ENCODE data around the gene CRABP2.

The CRABP2 gene

DNA sequence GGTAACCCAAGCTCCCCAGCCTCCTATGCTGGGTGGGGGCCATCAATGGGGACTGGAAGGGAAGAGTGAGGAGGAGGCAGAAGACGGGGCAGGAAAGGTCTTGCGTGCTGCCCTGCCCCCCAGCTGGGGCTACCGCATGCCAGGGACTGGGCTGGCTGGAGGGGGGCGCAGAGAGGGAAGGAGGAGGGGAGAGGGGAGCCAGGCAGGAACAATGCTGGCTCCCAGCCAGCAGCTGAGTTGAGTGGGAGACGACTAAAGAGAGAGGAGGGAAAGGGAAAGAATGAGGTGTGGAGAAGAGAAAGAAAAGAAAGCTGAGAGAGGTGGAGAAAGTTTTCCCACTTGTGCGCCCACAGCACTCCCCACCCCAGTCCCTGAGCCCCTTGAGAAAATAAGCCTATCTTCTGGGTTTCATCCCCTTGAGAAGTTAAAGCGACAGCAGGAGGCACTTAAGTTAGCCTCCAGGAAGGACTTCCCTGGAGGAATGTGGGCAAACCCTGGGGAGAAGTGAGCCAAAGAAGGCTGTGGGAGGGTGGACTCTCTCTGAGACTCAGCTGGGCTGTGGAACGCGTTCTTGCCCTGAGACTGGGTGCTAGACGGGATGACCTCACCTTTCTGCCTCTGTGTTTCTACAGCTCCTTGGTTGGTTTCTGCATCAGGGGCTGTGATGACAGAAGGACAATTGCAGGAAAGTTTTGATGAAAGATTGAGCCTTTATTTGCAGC, 15.3 kb downstream of the CRABP2 start:
- DNase-seq (ENCODE audit: low spot score), result no peak

DNA sequence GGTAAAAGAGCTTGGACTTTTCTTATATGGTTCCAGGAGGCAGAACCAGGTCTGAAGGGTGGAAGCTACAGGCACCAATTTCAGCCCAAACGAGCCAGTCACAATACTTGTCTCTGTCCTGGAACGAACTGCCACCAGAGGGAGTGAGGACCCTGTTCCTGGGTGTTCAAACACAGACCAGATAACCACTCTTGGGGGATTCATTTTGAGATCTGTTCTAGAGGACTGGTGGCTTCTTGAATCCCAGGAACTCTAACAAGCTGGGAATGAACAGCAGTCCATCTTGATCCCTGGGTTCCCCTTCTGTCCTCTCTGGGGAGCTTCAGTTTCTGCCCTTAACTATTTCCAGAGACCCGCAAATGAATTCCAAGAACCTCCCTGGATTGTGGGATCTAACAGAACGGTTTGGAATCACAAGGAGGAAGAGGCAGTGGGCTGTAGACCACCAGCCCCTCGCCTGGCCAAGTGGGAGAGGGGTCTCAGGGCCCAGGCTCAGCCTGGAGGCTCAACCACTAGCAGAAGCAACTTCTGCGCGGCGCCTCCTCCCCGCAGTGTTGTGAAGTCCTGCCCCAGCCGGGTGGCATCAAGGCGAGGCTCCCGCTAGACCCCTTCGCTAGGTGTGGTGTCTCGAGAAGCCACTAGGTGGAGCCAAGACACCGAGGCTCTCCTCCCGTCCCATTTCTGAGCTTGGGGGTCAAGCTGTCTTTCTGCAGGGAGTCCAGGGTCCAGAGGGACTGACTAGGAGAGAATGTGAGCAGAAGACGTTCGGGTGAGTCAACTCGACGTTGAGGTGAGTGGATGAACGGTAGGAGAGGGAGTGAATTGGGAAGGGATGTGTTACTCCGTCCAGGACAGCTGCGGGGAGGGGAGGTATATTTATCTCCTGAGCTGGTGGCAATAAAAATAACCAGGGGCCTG, 16.1 kb downstream of the CRABP2 start:
- DNase-seq (ENCODE audit: low spot score), result peak; percentile 79

DNA sequence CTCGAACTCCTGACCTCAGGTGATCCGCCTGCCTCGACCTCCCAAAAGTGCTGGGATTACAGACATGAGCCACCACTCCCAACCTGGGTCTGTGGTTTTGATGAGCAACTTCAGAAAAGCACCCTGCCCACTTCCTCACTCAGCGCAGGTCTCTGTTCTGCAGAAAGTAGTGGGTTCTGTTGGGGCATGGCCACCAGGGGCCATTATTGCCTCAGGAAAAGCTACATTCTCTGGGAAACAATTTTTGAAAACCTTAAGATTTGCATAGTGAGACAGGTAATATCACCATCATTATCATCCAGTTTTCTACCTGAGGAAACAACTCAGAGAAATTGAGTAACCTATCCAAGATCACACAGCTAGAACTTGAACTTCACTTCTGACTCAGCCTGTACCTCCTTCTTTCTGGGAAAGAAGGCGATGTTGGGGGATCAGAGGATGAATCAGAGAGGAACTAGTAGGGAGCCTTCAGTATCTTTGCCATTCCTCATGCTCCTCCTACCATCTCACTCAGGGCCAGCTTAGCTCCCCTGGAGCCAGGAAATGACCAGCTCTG, 21.1 kb downstream of the CRABP2 start:
- DNase-seq (ENCODE audit: low spot score), result no peak

DNA sequence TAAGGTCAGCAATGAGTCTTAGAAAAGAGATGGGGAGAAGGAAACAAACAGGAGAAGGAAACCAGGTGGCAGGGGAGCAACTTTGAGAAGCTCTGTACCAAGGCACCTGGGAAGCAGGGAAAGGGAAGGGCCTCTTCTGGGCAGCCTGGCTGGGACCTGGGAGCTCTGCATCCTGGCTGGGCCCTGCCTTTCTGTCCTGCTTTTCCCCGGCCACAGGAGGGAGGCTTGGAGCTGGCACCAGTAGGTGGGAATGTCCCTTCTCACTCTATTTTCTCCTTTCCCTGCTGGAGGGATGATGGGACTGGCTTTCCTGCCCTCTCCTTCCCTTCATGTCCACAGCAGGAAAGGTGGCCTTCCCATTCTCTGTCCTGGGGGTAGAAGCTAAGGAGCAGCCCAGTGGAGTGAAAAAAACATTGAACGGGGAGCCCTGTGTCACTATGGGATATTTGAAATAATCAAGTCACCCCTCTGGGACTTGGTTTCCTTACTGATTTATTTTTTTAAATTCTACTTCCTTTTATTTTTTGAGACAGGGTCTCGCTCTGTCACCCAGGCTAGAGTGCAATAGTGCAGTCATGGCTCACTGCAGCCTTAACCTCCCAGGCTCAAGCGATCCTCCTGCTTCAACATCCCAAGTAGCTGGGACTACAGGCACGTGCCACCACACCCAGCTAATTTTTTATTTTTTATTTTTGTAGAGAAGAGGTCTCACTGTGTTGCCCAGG, 23.1 kb downstream of the CRABP2 start:
- no peak for DNase-seq (ENCODE audit: low spot score)

DNA sequence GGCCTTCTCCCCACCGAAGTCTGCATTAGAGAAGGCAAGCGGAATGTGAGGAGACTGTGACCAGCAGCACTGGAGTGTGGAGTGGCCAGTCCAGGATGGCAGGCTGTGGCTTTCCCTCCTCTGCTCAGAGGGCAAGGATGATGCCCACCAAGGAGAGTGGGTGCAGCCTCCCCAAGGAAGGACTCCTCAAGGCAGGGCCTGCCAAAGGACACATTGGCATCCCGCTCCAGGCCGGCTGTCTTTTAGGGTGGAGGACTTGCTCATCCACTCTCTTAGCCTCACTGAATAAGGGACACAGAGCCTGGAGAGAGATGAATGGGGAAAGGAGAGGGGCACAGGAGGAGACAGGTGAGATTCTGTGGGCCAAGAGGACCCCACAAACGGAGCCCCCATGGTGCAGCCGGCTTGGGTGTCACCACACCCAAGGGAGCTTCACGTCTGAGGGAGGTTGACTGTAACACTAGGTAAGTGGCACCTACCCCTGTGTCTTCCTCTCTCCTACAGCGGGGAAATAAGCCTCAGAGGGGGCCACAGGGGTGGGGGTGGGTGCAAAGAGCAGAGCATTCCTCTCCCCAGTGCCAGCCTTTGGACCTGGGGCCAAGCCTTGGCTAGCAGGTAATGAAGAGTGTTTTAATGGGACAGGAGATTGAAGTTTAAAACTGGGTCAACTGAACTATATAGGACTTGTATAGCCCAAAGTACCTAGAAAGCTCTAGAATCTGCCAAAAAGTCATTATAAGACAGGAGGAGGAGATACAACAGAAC, 24.0 kb downstream of the CRABP2 start:
- DNase-seq (ENCODE audit: low spot score), result no peak

DNA sequence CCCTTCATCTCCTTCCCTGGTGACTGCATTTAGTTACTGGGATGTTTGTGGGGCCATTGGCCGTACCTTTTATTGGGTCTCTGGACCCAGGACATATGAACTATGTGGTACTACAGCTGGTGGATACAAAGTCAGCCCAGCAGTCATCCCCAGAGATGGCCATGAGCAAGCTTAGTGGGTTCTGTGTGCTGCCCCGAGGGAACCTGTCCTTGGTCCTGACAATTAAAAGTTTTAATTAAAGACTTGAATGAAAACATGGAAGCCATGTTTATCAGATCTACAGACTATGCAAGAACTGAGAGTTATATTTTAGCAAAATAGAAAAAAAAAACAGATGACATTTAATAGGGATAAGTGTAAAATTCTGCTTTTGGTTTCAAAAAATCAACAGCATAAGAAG, 25.3 kb downstream of the CRABP2 start:
- DNase-seq (ENCODE audit: low spot score), result no peak

DNA sequence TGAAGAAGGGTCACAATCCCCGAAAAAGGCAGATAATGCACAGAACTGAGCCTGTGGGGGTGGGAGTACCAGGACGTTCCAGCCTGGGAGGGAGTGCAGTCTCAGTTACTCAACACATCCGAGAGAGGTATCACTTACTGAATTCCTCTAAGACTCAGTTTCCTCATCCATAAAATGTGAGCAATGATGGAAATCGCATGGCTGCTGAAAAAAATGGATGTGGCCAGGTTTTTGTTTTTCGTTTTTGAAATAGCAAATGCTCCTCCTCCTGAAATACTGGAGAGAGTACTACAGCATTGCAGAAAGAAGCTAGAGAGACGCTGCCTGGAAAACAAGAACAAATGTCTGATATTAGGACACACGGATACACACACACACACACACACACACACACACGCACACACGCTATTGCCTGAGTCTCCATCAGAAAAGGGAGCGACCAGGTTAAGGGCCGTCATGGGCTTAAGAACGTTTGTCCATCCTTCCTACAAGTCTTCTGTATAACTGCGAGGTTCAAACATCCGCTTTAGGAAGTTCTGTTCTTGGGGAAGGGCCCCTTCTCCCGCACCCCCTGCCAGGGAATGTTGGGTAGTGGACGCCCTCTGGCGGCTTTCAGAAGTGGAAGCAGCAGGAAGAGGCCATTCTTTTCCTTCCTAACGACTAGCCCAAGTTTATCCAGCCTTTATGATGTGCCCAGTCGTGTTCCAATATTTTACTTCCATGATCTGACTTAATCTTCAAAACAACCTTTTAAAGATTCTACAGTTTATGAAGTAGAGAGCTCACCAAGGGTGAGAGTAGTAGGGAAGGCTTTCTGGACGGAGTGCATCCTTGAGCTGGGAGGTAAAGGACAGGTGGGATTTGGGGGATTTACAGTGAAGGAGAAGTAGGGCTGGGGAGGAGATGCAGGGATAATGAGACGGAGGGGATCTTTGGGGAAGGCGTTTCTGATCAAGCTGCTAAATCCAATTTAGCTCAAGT, 27.5 kb downstream of the CRABP2 start:
- no peak for DNase-seq (ENCODE audit: low spot score)

DNA sequence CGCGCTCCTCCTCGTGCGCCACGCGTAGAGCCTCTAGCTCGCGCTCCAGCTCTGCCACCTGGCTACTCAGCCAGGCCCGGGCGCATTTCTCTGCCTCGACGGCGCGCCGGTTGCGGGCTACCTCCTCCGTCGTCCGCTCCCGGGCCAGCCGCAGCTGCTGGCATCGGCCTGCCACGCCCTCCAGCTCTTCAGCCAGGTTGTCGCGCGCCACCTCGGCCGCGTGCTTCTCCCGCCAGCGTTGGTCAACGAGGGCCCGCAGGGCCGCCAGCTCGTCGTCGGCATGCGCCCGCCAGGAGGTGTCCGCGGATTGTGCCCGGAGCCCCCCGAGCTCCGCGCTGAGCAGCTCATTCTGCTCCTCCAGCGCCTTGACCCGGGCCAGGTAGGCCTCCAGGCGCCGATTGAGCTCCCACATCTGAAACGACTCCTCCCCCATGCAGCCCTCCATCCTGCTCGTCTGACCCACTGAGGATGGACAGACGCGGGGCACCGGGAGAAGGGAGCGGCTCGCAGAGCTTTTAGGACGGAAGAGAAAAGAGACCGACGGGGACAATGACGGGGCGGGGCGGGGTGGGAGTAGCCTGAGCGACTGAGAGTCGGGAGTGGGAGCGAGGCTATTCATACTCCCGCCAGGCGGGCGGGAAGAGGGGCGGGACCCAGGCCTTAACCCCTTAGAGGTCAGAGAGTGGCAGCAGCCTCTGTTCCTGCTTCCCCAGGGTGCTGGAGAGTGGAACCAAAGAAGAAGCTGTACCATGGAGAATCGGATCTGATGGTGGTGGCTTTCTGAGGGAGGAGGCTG, 28.4 kb downstream of the CRABP2 start, which contains the start of gene NES:
Gene NES, minus strand, starts transcription at position 588 of the 796 bp plus-strand sequence. Its CDS starts 143 bp downstream, at position 445.
- peak; percentile 92 for DNase-seq (ENCODE audit: low spot score)

DNA sequence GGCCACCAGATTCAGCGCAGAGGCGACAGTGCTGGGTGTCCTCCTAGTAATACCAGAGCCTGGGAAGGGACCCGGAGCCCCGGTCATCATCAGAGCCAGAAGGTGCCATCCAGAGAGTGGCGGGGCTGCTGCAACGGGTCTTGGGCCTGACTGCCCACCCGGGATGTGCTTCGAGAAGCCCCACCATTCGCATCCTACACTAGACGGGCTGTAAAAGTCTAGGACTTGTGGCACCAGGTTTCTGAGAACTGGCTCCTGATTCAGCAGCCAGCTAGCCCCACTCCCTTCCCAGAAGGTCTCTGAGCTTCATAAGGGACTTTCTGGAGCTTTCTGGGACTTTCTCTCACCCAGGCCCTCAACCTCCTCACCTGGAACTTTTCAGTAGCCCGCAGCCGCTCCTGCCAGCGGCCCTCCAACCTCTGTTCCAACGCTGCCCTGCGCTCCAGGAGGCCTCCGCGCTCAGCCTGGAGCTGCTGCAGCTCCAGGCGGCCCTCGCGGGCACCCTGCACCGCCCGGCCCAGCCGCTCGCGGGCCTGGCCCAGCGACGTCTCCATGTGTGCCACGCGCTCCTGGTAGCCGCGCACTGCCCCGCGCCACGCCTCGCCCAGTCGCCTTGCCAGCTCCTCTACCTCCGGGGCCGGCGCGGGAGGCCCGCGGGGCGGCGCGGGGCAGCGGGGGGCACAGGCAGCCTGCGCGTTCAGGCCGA, 29.1 kb downstream of the CRABP2 start:
- DNase-seq (ENCODE audit: low spot score), result no peak

DNA sequence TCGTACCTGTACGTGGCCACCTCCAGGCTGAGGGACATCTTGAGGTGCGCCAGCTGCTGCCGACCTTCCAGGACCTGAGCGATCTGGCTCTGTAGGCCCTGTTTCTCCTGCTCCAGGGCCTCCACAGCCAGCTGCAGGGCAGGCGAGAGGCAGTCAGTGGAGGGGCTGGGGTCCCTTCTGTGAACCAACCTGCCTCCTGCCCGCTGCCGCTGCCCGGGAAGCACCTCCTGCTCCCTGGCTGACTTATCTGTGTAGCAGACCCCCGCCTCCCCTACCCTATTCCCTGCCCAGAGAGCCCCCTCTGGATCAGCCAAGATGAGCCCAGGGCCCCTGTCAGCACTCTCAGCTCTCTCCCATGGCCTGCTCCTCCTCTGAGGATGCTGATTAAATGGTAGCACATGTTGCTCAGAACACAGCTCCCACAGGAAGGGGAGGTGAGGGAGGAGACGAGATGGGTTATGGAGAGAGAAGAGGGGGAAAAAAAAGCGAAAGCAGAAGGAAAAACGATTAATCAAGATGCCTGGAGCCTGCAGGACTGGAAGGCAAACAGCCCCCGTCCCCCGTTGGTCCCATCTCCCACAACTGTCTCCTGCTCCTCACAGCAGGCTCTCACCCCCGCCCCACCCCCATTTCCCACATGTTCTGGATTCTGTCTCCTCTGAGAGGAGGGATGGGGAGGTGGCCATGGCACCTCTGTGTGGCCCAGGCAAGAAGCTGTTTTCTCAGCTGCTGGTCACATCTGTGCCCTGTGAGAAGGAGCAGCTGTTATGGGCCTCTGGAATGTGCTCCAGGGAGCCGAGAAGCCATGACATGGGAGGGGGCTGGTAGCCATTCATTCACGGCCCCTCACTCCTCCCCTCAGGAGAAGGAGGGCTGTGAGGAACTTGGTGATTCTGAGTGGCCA, 29.9 kb downstream of the CRABP2 start:
- DNase-seq (ENCODE audit: low spot score), result no peak

DNA sequence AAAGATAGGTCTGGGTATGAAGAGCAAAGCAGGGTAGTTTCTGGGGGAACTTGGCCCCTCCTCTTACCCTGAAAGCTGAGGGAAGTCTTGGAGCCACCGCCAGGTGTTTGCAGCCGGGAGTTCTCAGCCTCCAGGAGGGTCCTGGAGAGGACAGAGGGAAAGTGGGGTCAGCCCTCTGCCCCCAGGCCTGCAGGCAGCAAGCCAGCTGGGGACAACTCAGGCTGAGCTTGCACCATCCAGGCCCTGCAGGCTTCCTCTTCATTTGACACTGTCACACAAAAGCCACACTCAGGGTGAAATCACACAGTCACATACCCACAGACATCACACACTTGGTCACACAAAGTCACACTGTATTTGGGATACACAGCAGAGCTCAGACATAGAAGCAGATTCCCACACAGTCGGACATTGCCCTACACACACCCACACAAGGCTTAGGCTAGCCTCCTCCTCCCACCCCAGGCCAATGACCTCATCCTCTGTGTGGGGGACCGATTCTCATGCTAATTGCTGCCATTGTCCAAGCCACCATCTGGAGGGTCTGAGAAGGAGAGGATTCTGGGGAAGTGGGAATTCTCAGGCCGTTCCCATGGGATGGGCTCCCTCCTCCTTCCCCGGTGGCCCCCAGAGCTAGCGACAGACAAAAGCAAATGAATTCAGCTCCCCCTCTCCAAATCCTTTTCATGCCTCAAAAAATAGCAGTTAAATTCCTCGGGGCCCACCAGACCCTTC, 31.8 kb downstream of the CRABP2 start:
- no peak for DNase-seq (ENCODE audit: low spot score)

DNA sequence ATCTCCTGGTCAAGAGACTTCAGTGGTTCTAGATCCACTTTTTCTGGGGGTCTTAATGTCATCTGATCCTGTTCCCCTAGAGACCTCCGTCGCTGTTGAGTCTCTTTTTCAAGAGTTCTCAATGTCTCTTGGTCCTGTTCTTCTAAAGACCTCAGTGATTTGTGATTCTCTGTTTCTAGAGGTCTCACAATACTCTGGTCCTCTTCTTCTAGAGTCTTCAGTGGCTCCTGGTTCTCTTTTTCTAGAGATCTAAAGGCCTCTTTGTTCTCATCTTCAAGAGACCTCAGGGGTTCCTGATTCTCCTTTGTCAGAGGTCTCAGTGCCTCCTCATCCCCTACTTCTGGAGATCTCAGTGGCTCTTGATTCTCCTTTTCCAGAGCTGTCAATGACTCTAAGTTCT, 33.6 kb downstream of the CRABP2 start:
- no peak for DNase-seq (ENCODE audit: low spot score)

DNA sequence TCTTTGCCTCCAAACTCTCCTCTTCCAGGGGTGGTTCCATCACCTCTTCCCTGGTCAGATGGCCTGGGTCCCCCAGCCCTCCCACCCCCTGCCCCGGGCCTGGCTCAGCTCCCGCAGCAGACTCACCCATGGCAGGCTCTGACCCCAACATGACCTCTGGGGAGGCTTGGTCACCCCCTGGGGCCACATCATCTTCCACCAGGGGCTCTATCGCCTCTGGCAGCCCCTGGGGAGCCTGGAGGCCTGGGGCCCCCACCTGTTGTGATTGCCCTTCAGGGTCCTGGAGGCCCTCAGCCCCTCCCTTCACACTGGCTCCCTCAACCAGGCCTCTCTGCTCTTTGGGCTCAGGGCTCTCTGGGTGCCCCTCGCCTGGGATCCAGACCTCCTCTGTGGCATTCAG, 34.6 kb downstream of the CRABP2 start:
- DNase-seq (ENCODE audit: low spot score), result no peak

DNA sequence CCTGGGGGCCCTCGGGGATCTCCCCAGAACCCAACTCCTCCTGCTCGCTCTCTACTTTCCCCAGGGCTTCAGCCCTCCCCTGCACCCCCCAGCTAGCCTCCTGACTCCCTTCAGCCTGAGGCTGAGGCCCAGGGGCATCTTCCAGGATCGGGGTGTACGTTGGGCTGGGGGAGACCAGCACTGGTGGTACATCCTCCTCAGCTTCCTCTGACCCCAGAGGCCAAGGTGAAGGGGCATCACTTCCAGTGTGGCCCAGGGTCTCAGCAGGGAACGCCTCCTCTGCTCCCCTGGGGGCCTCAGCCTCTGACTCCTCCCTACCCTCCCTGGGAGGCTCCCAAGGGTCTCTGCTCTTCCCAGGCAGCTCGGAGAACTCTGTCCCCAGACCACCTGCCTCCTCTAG, 35.0 kb downstream of the CRABP2 start:
- DNase-seq (ENCODE audit: low spot score), result no peak

DNA sequence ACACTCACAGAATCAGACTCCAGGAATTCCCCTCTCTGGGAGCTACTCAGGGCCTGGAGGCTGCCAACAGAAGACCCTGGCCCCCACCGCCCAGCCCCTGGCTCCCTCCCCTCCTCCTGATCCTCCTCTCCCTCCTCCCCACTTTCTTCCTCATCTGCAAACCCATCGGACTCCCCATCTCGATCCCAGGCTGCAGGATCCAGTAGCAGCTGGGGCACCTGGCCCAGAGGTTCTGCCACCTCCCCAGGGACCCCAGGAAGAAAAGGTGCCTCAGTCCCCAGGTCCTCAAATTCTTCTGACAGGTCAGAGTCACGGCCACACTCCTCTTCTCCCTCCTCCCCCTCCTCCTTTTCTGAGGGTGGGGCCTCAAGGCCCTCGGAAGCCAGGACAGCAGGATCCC, 35.6 kb downstream of the CRABP2 start:
- no peak for DNase-seq (ENCODE audit: low spot score)

DNA sequence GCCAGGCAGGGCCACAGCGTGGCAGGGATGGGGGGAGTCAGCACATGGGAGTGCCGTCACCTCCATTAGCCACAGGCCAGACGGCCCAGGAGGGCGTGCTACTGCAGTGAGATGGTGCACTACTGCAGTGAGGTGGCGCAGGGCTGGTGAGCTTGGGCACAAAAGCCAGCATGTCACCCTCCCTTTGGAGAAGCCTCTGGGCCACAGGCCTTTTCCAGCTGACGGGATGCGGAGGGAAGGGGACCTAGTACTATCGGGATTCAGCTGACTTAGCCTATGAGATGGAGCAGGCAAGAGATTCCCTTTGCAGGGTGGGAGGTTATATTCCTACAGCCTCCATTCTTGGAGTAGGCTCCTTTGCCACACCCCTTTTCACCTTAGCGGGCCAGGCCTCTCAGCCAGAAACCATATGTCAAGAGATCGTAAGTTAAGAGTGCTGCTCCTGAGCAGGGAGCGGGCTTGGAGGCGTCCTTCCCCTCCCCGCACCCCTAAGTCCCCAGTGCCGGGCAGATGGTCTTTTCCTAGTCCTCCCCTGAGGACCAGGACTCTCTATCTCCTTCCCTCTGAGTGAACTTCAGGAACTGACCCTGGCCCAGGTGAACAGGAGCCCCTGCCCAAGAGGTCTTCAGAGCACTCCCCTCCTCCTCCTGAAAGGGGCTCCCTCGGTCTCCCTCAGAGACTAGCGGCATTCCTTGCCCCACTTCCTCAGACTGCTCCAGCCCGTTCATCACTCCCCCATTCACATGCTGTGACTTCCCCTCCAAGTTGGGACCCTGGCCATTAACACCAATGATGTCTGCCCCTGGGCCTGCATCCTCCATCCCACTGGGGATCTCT, 36.4 kb downstream of the CRABP2 start:
- DNase-seq (ENCODE audit: low spot score), result no peak

All from HuH-7.5 (cell line).